ENCODE results near the gene NPAS3. TPM values are rescaled to one million over a fixed set of nuclear protein-coding genes. Genes with fewer than 3 reads are reported as not detected.

Gene NPAS3
- total and polyA plus RNA-seq, 2 of the 8 experiments (the other 6 are each of a cell fraction or from before 2014, with no cell fraction given): 0.11 to 0.60 TPM

GRCh38 chr14:33315721-33316120, 377.0 kb downstream of the NPAS3 start:
- no peak overlapping the region for H3K9ac ChIP-seq (replicated peaks in 1 of 4; ENCODE audit: extremely low read depth in 1 of 4, low read depth in 3 of 4, low read length in 3 of 4)
- no peaks in the 10 kb centered on the region for H3K9me3 ChIP-seq (ENCODE audit: insufficient read depth in 2 of 2, low read depth in 1 of 2, low read length in 1 of 2)
- DNase-seq (ENCODE audit: low read depth in 1 of 2, low spot score in 2 of 2): no peak
- no peak overlapping the region for H2BK5ac ChIP-seq (ENCODE audit: low read depth, low read length)
- H4K20me1 ChIP-seq (replicated peaks in 1 of 2; ENCODE audit: control insufficient read depth in 1 of 2, insufficient read depth in 2 of 2, low read length in 2 of 2): no peaks in the 10 kb centered on the region
- H3K4ac ChIP-seq (replicated peaks; ENCODE audit: insufficient read length, low read depth, low read length): no peak overlapping the region
- H3K4me3 ChIP-seq (ENCODE audit: extremely low read depth in 1 of 4, insufficient read depth in 2 of 4, low read depth in 3 of 4, low read length in 4 of 4): no peak overlapping the region
- H3K4me1 ChIP-seq (replicated peaks in 1 of 4; ENCODE audit: control insufficient read depth in 3 of 4, insufficient read depth in 4 of 4, low read length in 3 of 4): no peaks in the 10 kb centered on the region
- H2BK15ac ChIP-seq (ENCODE audit: low read length): no peak overlapping the region
- no peaks in the 10 kb centered on the region for H3K79me1 ChIP-seq (ENCODE audit: low read depth, low read length)
- H3K27me3 ChIP-seq (replicated peaks in 1 of 4; ENCODE audit: control insufficient read depth in 3 of 4, extremely low read depth in 1 of 4, insufficient read depth in 3 of 4, low read length in 3 of 4): no peaks in the 10 kb centered on the region
- H3K18ac ChIP-seq (ENCODE audit: extremely low read depth, low read length): no peak overlapping the region
- no peak overlapping the region for H4K8ac ChIP-seq (ENCODE audit: extremely low read depth, insufficient read depth, low read length)
- no peak overlapping the region for H2BK12ac ChIP-seq (ENCODE audit: low read depth, low read length)
- no peak overlapping the region for H2BK20ac ChIP-seq (ENCODE audit: low read length)
- H2AFZ ChIP-seq (ENCODE audit: low read length): no peak overlapping the region
- WGBS, 2 experiments (ENCODE audit: extremely low coverage in 1 of 2, insufficient coverage in 1 of 2, insufficient read length in 1 of 2, insufficient replicate concordance in 2 of 2, low coverage in 1 of 2, low lambda C conversion rate in 2 of 2, missing lambda C conversion rate in 1 of 2): 91% methylated on average over 2 of the region's 2 CpGs; no CpG with 5 or more reads in 1 of the 2 experiments
- POLR2A ChIA-PET (ENCODE audit: partially characterized antibody): no interaction called here
- no peak overlapping the region for H2AK5ac ChIP-seq (ENCODE audit: low read depth, low read length)
- H3K23me2 ChIP-seq (ENCODE audit: low read depth, low read length): peaks cover 2% of the 10 kb centered on the region; the same call in 1 of the 2 replicates
- CTCF ChIA-PET (ENCODE audit: partially characterized antibody): no interaction called here
- H3K14ac ChIP-seq (ENCODE audit: insufficient read length): no peak overlapping the region
- no peaks in the 10 kb centered on the region for H3K36me3 ChIP-seq (ENCODE audit: control insufficient read depth in 2 of 4, insufficient read depth in 4 of 4, low read length in 3 of 4)
- H4K5ac ChIP-seq (ENCODE audit: insufficient read length, low read depth, low read length): no peak overlapping the region
- no peak overlapping the region for H3K23ac ChIP-seq (ENCODE audit: insufficient read length)
- no peaks in the 10 kb centered on the region for H3K79me2 ChIP-seq (ENCODE audit: control insufficient read depth in 1 of 2, insufficient read depth in 2 of 2, low read length in 2 of 2)
- H3K27ac ChIP-seq (ENCODE audit: low read depth, low read length): no peak overlapping the region
- no peak overlapping the region for H2BK120ac ChIP-seq (replicated peaks; ENCODE audit: low read depth, low read length)
- FAIRE-seq: no peak
- H3K56ac ChIP-seq (replicated peaks; ENCODE audit: insufficient read length, low read depth, low read length): no peak overlapping the region
- H4K91ac ChIP-seq (replicated peaks; ENCODE audit: insufficient read length, low read length): no peak overlapping the region
- TF ChIP-seq MAFK (IDR thresholded peaks at IDR 0.05; ENCODE audit: low read depth, low read length) (no peak), ZNF274 (IDR thresholded peaks at IDR 0.05; ENCODE audit: borderline replicate concordance, extremely low read depth, low read length) (no peak), RXRA (IDR thresholded peaks at IDR 0.05; ENCODE audit: insufficient read depth, low read depth, low read length) (no peak), KDM5A (IDR thresholded peaks at IDR 0.05; ENCODE audit: low read length) (no peak), EZH2 (IDR thresholded peaks at IDR 0.05; ENCODE audit: low read depth, low read length, severe bottlenecking) (no peak), CTBP2 (IDR thresholded peaks at IDR 0.05; ENCODE audit: borderline replicate concordance, insufficient read depth, insufficient read length, low read length) (no peak), TCF12 (IDR thresholded peaks at IDR 0.05; ENCODE audit: low read depth, low read length) (no peak), CEBPB (IDR thresholded peaks at IDR 0.05; ENCODE audit: low read depth, low read length) (no peak), TAF1 (IDR thresholded peaks at IDR 0.05; ENCODE audit: low read depth, low read length) (no peak), CHD2 (IDR thresholded peaks at IDR 0.05; ENCODE audit: low read length) (no peak), EP300 (IDR thresholded peaks at IDR 0.05; ENCODE audit: borderline replicate concordance in 1 of 2, low read depth in 2 of 2, low read length in 2 of 2) (no peak), CBX8 (IDR thresholded peaks at IDR 0.05; ENCODE audit: borderline replicate concordance, low read depth, low read length) (no peak), ATF3 (IDR thresholded peaks at IDR 0.05; ENCODE audit: insufficient read depth, low read depth, low read length) (no peak), KDM4A (IDR thresholded peaks at IDR 0.05; ENCODE audit: low read depth, low read length, severe bottlenecking) (no peak)
- no peak overlapping the region for H3K4me2 ChIP-seq (ENCODE audit: insufficient read depth in 1 of 2, low read depth in 2 of 2, low read length in 2 of 2)

Data from H1 (cell line).